Suprapubic skin (tissue), 3 donors: ENCODE data around the gene LRRN4.

Experiments
- CTCF ChIP-seq, 2 donors: fragments of 200-600 bp in 1 of 2; fragments of 450-650 bp in 1 of 2; sonication (generic) in 1 of 2; IDR thresholded peaks; one replicate each; pipeline ENCODE4 v1.5.1; 2016 to 2019; ENCODE audit warnings: antibody characterized with exemption in 2 of 2, mild to moderate bottlenecking in 1 of 2, moderate library complexity in 1 of 2
- EP300 ChIP-seq: sonication (generic); formaldehyde crosslinking; IDR thresholded peaks from one replicate; pipeline ENCODE4 v1.6.1; 2017; ENCODE audit warnings: antibody characterized with exemption
- POLR2A ChIP-seq, 2 donors: fragments of 450-650 bp; IDR thresholded peaks; one replicate each; pipeline ENCODE4 v1.6.1; 2017; ENCODE audit warnings: antibody characterized with exemption in 2 of 2, mild to moderate bottlenecking in 2 of 2, moderate library complexity in 2 of 2

DNA sequence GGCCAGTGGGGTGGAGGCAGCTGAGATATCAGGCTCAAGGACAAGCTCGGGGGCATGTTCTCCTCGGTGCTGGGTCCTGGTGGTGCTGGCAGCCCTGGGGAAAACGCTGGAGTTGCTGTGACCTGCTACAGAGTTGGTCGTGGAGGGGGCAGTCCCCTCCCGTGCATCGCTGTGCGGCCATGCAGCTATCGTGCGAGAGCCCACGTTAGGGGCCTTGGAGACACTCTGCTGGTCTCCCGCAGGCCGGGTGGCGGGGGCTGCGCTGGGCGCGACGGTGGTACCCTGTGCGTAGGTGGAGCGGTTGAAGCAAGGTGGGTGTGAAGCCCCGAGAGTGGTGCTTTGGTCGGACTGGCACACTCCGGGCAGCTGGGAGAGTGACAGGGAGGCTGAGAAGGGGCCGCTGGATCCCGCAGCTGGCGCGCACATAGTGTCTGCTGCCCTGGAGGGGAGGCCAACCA, 12.0 kb downstream of the LRRN4 start:
- TF ChIP-seq CTCF (IDR thresholded peaks at IDR 0.05) (no peak), POLR2A (IDR thresholded peaks at IDR 0.05) (no peak), EP300 (no peak)
